ENCODE measurements around the gene DLGAP1.

The DLGAP1 gene

GRCh38 chr18:4445902-4446301 is 9.2 kb downstream of the DLGAP1 start:
- no peak overlapping the region for H3K4me3 ChIP-seq (ENCODE audit: low read depth, low read length)
- TF ChIP-seq CTCF (IDR thresholded peaks at IDR 0.05; ENCODE audit: borderline replicate concordance, insufficient read depth, low read depth, low read length), result no peak

DNA sequence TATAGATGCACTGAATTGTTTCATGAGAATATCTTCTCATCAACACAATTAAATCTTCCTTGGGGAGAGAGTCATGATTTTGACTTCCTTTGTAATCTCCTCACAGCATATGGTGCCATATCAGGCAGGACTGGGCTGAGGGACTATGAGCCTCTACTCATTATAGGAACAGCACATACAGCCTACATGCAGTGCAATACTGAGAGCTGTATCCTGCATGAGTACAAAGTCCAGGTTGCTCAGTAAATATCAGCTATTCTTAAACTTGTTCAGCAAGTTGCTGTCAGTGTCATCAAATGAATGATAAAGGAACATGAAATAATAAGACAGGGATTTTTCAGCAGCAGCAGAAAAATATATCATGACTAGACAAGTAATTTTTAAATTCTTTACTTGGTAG is 10.8 kb downstream of the DLGAP1 start:
- no peak for TF ChIP-seq CTCF (IDR thresholded peaks at IDR 0.05; ENCODE audit: borderline replicate concordance, insufficient read depth, low read depth, low read length)

DNA sequence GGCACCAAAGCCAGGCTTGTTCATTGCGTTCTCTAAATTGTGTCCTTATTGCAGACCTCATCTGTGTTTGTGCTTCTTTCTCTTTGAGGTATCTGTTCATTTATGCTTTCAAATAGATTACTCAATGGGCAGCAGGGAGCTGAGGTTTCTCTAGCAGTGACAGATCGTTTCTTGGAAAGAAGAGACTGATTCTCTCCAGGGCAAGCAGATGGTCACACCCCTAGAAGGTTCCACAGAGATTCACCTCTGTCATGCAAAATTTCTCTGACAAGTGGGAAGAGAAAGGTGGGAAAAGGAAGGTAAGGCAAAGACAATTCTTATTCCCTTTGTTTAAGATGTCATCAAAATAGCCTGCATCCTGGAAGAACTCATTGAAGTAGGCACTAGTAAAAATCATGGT is 14.0 kb downstream of the DLGAP1 start:
- no peak for TF ChIP-seq CTCF (IDR thresholded peaks at IDR 0.05; ENCODE audit: borderline replicate concordance, insufficient read depth, low read depth, low read length)
- no peak overlapping the region for H3K4me3 ChIP-seq (ENCODE audit: low read depth, low read length)

More for the DNA sequence above, 10.8 kb downstream of the DLGAP1 start:
- H3K4me3 ChIP-seq (ENCODE audit: low read depth, low read length), result no peak overlapping the region

DNA sequence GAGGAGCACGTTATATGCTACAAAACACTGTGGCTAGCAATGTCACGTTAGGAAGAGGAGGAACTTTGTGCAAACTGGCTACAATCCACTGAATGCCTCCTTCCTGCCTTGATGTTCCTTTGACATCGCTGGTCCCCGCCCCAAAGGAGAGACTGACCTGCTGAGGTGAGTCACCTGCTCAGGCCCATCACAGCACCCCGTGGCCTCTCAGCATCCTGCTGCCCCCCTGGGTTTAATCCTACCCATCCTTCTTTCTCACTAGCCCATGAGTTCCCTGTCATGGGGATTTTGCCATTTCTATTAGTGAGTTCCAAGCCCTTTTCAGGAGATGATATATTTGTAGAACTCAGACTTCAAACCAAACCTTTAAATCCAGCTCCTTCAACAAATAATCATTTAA is 16.2 kb downstream of the DLGAP1 start:
- TF ChIP-seq CTCF (IDR thresholded peaks at IDR 0.05; ENCODE audit: borderline replicate concordance, insufficient read depth, low read depth, low read length), result no peak
- no peak overlapping the region for H3K4me3 ChIP-seq (ENCODE audit: low read depth, low read length)

DNA sequence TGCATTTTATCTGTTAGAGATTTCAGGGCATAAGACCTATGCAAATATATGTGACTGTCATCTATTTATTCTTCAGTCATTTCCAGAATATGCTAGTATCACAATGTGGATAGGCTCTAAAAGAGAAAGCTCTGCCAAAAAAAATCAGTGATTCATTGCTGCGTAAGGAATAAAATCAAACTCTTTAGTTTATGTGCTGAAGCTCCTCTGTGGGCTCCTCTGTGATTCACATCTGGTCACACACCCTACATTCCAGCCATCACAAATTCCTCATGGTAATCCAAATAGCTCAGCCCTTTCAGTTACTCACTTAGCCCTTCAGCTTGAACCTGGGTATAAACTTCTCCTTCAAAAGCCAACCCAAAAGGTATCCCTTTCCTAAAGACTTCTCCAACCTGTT is 21.4 kb downstream of the DLGAP1 start:
- TF ChIP-seq CTCF (IDR thresholded peaks at IDR 0.05; ENCODE audit: borderline replicate concordance, insufficient read depth, low read depth, low read length), result no peak
- no peak overlapping the region for H3K4me3 ChIP-seq (ENCODE audit: low read depth, low read length)

- TF ChIP-seq CTCF (IDR thresholded peaks at IDR 0.05; ENCODE audit: borderline replicate concordance, insufficient read depth, low read depth, low read length), result no peak
- no peak overlapping the region for H3K4me3 ChIP-seq (ENCODE audit: low read depth, low read length)
Observed at GRCh38 chr18:4430836-4431235, 24.3 kb downstream of the DLGAP1 start.

DNA sequence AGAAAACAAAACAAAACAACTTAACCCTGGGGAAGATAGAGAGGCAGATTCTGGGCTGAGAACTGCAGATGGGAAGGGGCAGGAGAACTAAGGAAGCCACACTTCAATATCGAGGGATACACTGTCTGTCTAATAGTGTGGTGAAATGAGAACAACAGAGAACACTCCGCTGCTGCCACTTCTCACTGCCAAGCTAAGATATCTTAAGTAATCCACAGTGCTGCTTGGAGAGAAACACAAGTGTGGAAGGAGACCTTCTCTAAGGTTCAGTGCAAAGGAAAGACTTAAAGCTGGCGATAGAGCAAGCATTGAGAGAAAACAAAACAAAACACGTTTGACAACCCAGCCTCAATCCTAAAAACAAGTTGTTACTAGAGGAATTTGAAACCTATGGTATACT is 37.4 kb downstream of the DLGAP1 start:
- TF ChIP-seq CTCF (IDR thresholded peaks at IDR 0.05; ENCODE audit: borderline replicate concordance, insufficient read depth, low read depth, low read length), result no peak
- no peak overlapping the region for H3K4me3 ChIP-seq (ENCODE audit: low read depth, low read length)

All from GM12875 (cell line).